IgD-negative memory B cell (primary cell): Measurements from ENCODE around the gene SPOCK3. TPM values are rescaled to one million over a fixed set of nuclear protein-coding genes. Genes with fewer than 3 reads are reported as not detected.

Experiments used
- H3K27ac Mint-ChIP-seq, 3 donors: one replicate each; pipeline ENCODE4 v1.8.0; 2020 to 2022; ENCODE audit warnings: mild to moderate bottlenecking in 3 of 3, mixed read lengths in 3 of 3, moderate library complexity in 1 of 3
- H3K27me3 Mint-ChIP-seq: one replicate; pipeline ENCODE4 v1.8.0; 2021; ENCODE audit warnings: mixed read lengths
- H3K36me3 Mint-ChIP-seq: one replicate; pipeline ENCODE4 v1.8.0; 2020; ENCODE audit warnings: mild to moderate bottlenecking, mixed read lengths
- H3K4me1 Mint-ChIP-seq, 3 donors: one replicate each; pipeline ENCODE4 v1.8.0; 2020 to 2022; ENCODE audit warnings: mixed read lengths in 3 of 3, mild to moderate bottlenecking in 1 of 3
- H3K4me3 Mint-ChIP-seq, 4 donors: one replicate each; pipeline ENCODE4 v1.8.0; 2020 to 2022; ENCODE audit warnings: mild to moderate bottlenecking in 4 of 4, mixed read lengths in 4 of 4, moderate library complexity in 3 of 4
- H3K9me3 Mint-ChIP-seq, 3 donors: one replicate each; pipeline ENCODE4 v1.8.0; 2020 to 2021; ENCODE audit warnings: mixed read lengths in 3 of 3, mild to moderate bottlenecking in 1 of 3
- polyA plus RNA-seq: library from polyadenylated mRNA; unstranded; fragments of 300-500 nt; fragmentation: Illumina TruSeq; gene quantifications from one replicate; pipeline ENCODE4 v1.2.3, GENCODE V29; 2021

SPOCK3 gene
- polyA plus RNA-seq, 1 donor from 2014 or later, result not detected

DNA sequence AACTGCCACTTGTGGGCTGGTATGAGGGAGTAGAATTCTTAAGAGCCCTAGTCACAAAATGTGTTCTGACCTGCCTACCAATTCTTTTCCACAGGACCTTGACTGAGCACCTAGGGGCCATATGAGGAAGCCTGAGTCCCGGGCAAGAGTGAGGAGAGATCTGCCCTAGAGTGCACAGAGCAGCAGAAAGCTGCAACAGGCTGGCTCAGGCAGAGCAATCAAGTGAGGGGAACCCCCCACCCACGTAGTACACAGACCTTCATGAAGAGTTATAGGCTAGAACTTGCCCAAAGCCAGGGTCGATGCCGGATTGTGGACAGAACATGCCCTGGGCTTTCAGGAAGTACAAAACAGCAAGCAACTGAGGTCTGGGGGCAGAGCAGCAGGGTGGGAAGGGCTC lies 117.0 kb downstream of the SPOCK3 start:
- Mint-ChIP-seq H3K4me1 (no peaks in the 10 kb centered on the region), H3K4me3 (no peak overlapping the region), H3K9me3 (peaks cover 0 to 1% (median 0%) of the 10 kb centered on the region in 3 donors), H3K27me3 (no peaks in the 10 kb centered on the region), H3K36me3 (no peaks in the 10 kb centered on the region), H3K27ac (no peak overlapping the region)

DNA sequence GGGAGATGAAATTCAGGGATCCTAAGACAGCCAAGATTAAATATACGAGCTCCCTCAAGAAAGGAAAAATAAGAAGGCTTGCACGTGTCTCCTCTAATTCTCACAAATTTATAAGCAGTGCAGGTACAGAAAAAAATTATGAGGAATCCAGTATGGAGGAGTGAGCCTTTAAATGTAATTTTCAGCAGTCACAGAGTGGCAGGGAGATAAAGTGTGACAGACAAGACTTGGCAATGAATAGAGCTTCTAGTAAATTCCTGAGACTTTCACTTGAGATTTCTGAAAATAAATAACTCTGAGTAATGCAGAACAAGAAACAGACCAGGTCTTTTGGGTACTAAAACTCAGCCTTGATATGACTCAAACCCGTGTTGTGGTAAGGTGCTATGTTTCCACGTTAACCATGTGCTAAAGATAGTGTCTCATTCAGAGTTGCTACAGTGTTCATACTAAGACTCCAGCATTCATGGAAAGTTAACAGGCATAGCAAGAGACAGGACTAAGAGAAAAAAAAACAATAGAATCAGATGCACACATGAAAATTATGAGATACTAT lies 119.8 kb downstream of the SPOCK3 start:
- Mint-ChIP-seq H3K27ac (no peak overlapping the region), H3K4me3 (no peak overlapping the region), H3K36me3 (no peaks in the 10 kb centered on the region), H3K9me3 (peaks cover 0 to 1% (median 0%) of the 10 kb centered on the region in 3 donors), H3K4me1 (no peaks in the 10 kb centered on the region), H3K27me3 (no peaks in the 10 kb centered on the region)

DNA sequence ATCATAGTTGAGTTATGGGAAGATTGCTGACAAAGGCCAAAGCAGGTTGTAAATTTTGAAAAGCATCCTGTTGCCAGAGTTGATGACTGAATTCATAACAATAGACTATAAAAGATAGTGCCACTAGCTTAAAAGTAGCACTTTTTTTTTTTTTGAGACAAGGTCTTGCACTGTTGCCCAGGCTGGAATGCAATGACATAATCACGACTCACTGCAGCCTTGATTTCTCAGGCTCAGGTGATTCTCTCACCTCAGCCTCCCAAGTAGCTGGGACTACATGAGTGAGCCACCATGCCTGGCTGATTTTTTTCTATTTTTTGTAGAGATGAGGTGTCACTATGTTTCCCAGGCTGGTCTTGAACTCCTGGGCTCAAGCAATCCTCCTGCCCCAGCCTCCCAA lies 122.7 kb downstream of the SPOCK3 start:
- peaks cover 0 to 4% (median 1%) of the 10 kb centered on the region in 3 donors for H3K9me3 Mint-ChIP-seq
- H3K27me3 Mint-ChIP-seq, result no peaks in the 10 kb centered on the region
- H3K36me3 Mint-ChIP-seq, result no peaks in the 10 kb centered on the region
- no peak overlapping the region for H3K27ac Mint-ChIP-seq
- no peaks in the 10 kb centered on the region for H3K4me1 Mint-ChIP-seq
- H3K4me3 Mint-ChIP-seq, result no peak overlapping the region

DNA sequence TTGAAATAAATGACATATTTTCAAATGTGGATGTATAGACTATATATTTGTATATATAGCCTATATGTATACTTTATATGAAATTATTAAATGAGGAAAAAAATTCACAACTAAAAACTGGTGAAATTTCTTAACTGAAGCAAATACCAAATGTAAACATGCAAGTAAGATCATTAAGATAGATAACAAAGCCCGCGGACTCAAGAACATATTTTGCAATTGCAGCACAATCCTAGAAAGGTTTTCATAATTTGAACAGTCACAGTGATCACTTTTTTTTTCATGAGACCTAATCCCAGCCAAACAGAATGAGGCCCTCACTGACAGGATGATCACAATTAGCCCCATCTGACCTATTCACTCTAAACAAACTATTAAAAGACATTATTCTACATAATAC lies 123.2 kb downstream of the SPOCK3 start:
- Mint-ChIP-seq H3K36me3 (no peaks in the 10 kb centered on the region), H3K9me3 (peaks cover 0 to 4% (median 1%) of the 10 kb centered on the region in 3 donors), H3K27ac (no peak overlapping the region), H3K4me3 (no peak overlapping the region), H3K4me1 (no peaks in the 10 kb centered on the region), H3K27me3 (no peaks in the 10 kb centered on the region)

DNA sequence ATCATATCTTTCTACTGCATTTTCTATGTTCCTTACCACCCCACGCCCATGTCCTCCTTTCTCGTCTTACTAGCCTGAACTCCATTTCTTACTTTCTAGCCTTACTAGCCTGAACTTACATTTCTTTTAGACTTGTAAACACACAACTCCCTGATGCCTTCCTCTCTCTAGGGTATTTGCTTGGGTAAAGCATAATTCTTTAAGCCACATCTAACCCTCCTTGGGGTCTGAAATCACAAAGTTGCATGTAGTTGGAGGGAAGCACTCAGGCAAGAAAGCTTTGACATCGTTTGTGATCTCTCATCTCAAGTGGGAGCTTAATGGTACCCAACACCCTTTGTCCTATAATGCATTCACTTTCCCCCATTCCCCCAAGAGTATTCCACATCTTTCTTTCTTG lies 124.4 kb downstream of the SPOCK3 start:
- peaks cover 0 to 8% (median 1%) of the 10 kb centered on the region in 3 donors for H3K9me3 Mint-ChIP-seq
- no peaks in the 10 kb centered on the region for H3K4me1 Mint-ChIP-seq
- H3K36me3 Mint-ChIP-seq, result no peaks in the 10 kb centered on the region
- H3K27me3 Mint-ChIP-seq, result no peaks in the 10 kb centered on the region
- no peak overlapping the region for H3K4me3 Mint-ChIP-seq
- no peak overlapping the region for H3K27ac Mint-ChIP-seq

DNA sequence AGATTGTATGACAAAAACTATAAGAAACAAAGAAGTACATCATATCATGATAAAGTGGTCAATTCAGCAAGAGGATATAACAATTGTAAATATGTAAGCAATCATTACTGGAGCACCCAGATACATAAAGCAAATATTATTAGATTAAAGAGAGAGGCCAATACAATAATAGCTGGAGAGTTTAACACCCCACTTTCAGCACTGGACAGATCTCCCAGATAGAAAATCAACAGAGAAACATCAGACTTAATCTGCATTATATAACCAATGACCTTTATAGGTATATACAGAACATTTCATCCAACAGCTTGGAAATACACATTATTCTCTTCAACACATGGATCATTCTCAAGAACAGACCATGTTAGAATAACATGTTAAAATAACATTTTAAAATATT lies 128.4 kb downstream of the SPOCK3 start:
- Mint-ChIP-seq H3K27ac (no peak overlapping the region), H3K9me3 (peaks cover 0 to 8% (median 4%) of the 10 kb centered on the region in 3 donors), H3K36me3 (no peaks in the 10 kb centered on the region), H3K4me3 (no peak overlapping the region), H3K27me3 (no peaks in the 10 kb centered on the region), H3K4me1 (no peaks in the 10 kb centered on the region)

GRCh38 chr4:167102475-167102874 lies 131.8 kb downstream of the SPOCK3 start:
- H3K36me3 Mint-ChIP-seq, result no peaks in the 10 kb centered on the region
- H3K4me3 Mint-ChIP-seq, result no peak overlapping the region
- H3K27ac Mint-ChIP-seq, result no peak overlapping the region
- H3K27me3 Mint-ChIP-seq, result no peaks in the 10 kb centered on the region
- no peaks in the 10 kb centered on the region for H3K4me1 Mint-ChIP-seq
- peaks cover 0 to 7% (median 7%) of the 10 kb centered on the region in 3 donors for H3K9me3 Mint-ChIP-seq

GRCh38 chr4:167101035-167101434 lies 133.3 kb downstream of the SPOCK3 start:
- Mint-ChIP-seq H3K4me3 (no peak overlapping the region), H3K27me3 (no peaks in the 10 kb centered on the region), H3K27ac (no peak overlapping the region), H3K4me1 (no peaks in the 10 kb centered on the region), H3K36me3 (no peaks in the 10 kb centered on the region), H3K9me3 (peaks cover 0 to 7% (median 4%) of the 10 kb centered on the region in 3 donors)

DNA sequence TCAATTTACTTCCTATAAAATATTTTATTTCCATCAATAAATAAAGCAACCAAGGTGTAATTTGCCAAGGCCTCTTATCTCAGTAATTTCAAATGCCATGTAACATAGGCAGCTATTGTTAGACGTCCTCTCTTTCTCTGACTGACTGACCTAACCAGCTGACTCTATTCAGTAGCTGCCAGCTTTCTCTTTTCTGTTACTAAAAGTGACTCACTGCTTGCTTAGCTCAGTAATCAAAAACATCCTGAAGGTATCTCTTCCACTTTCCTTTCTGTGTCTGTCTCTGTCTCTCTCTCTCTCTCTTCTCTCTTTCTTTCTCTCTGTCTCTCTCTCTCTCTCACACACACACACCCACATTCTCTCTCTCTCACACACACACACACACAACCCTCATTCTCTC lies 134.2 kb downstream of the SPOCK3 start:
- no peak overlapping the region for H3K27ac Mint-ChIP-seq
- H3K36me3 Mint-ChIP-seq, result no peaks in the 10 kb centered on the region
- no peaks in the 10 kb centered on the region for H3K27me3 Mint-ChIP-seq
- no peak overlapping the region for H3K4me3 Mint-ChIP-seq
- H3K4me1 Mint-ChIP-seq, result no peaks in the 10 kb centered on the region
- peaks cover 0 to 7% (median 0%) of the 10 kb centered on the region in 3 donors for H3K9me3 Mint-ChIP-seq

DNA sequence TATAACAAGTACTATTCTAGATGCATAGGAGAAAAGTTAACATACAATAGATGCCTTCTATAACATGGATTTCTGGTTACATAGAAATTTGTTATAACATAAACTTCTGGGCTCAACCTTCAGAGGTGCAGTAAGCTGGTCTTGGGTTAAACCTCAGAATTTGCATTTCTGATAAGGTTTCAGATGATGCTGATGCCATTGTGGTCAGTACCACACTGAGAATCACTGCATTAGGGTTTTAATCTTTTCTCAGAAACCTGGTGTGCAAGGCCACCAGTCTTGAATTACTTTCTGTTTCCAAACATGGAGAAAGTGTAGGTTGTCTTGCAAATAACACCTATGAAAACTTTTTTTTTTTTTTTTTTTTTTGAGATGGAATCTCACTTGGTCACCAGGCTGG lies 146.2 kb downstream of the SPOCK3 start:
- Mint-ChIP-seq H3K4me3 (no peak overlapping the region), H3K27me3 (no peaks in the 10 kb centered on the region), H3K4me1 (no peaks in the 10 kb centered on the region), H3K9me3 (no peaks in the 10 kb centered on the region), H3K36me3 (no peaks in the 10 kb centered on the region), H3K27ac (no peak overlapping the region)

GRCh38 chr4:167084321-167084720 lies 150.0 kb downstream of the SPOCK3 start:
- no peak overlapping the region for H3K27ac Mint-ChIP-seq
- H3K36me3 Mint-ChIP-seq, result no peaks in the 10 kb centered on the region
- H3K4me3 Mint-ChIP-seq, result no peak overlapping the region
- H3K27me3 Mint-ChIP-seq, result no peaks in the 10 kb centered on the region
- H3K4me1 Mint-ChIP-seq, result no peaks in the 10 kb centered on the region
- H3K9me3 Mint-ChIP-seq, result no peaks in the 10 kb centered on the region

- Mint-ChIP-seq H3K4me1 (no peaks in the 10 kb centered on the region), H3K27ac (no peak overlapping the region), H3K36me3 (no peaks in the 10 kb centered on the region), H3K27me3 (peaks cover 1% of the 10 kb centered on the region), H3K9me3 (peaks cover 0 to 3% (median 0%) of the 10 kb centered on the region in 3 donors), H3K4me3 (no peak overlapping the region)
Measured at GRCh38 chr4:167079762-167080161, 154.5 kb downstream of the SPOCK3 start.

- Mint-ChIP-seq H3K4me3 (no peak overlapping the region), H3K36me3 (no peaks in the 10 kb centered on the region), H3K27ac (no peak overlapping the region), H3K27me3 (no peaks in the 10 kb centered on the region), H3K4me1 (no peaks in the 10 kb centered on the region), H3K9me3 (peaks cover 0 to 3% (median 0%) of the 10 kb centered on the region in 3 donors)
Measured at GRCh38 chr4:167052631-167053091, 181.6 kb downstream of the SPOCK3 start.

DNA sequence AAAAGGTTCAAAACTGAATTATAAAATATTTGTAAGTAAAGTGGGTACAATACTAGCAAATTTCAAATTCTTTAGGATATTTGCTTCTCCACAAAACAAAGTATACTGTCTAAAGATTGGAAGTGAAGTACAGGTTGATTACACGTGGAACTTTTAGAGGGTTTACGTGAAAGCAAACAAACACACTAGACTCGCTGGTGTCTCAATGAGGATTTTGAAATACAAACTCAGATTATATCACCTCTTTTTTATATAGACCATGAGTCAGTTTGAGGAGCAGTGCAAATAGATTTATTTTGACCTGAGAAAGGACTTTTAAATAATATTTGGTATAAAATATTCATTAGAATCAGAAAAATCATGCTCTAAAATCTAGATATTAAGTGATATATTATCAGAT lies 185.0 kb downstream of the SPOCK3 start:
- no peak overlapping the region for H3K27ac Mint-ChIP-seq
- no peaks in the 10 kb centered on the region for H3K27me3 Mint-ChIP-seq
- no peak overlapping the region for H3K4me3 Mint-ChIP-seq
- no peaks in the 10 kb centered on the region for H3K4me1 Mint-ChIP-seq
- H3K9me3 Mint-ChIP-seq, result peaks cover 0 to 3% (median 0%) of the 10 kb centered on the region in 3 donors
- H3K36me3 Mint-ChIP-seq, result no peaks in the 10 kb centered on the region

DNA sequence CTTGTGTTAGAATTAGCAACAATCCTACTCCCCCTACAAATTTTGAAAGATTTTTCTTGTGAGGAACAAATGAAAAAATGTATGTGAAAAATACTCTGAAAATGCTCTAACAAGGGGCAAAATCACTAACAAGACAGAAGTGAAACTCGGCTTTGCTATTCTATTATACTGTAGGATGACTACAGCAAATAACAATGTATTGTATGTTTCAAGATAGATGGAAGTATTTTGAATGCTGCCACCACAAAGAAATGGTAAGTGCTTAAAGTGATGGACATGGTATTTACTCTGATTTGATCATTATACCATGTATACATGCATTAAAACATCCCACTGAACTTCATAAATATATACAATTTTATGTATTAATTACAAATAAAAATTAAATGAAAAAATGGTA lies 192.8 kb downstream of the SPOCK3 start:
- H3K27ac Mint-ChIP-seq, result no peak overlapping the region
- H3K4me3 Mint-ChIP-seq, result no peak overlapping the region
- H3K9me3 Mint-ChIP-seq, result peaks cover 0 to 1% (median 0%) of the 10 kb centered on the region in 3 donors
- no peaks in the 10 kb centered on the region for H3K27me3 Mint-ChIP-seq
- H3K4me1 Mint-ChIP-seq, result no peaks in the 10 kb centered on the region
- H3K36me3 Mint-ChIP-seq, result no peaks in the 10 kb centered on the region

DNA sequence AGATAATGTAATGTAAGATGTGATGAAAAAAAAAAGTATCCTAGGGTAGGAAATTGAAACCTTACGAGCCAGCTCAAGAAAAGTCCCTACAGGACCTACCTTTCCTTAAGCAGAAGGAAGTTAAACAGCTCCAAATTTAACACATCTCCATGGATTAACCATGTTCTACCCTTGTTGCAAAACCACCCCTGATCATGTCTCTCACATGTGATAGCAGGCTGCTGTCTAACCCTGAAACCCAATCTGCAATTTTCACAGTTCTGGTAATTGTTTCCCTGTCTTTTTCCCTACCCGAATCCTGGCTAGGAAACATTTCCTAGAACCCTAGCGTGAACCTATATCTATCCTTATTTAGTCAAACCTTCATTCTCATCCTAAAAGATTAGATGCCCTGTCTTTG lies 198.9 kb downstream of the SPOCK3 start:
- Mint-ChIP-seq H3K36me3 (no peaks in the 10 kb centered on the region), H3K27ac (no peak overlapping the region), H3K27me3 (no peaks in the 10 kb centered on the region), H3K4me1 (no peaks in the 10 kb centered on the region), H3K9me3 (peaks cover 0 to 1% (median 0%) of the 10 kb centered on the region in 3 donors), H3K4me3 (no peak overlapping the region)
